GM21367 (cell line): ENCODE data around the gene FLYWCH1.

ENCODE experiments used
- ATAC-seq: cut with Tn5 transposase; IDR thresholded peaks from one replicate; pipeline ENCODE4 v1.9.1; 2021; ENCODE audit not compliant: unreplicated experiment

FLYWCH1 gene

DNA sequence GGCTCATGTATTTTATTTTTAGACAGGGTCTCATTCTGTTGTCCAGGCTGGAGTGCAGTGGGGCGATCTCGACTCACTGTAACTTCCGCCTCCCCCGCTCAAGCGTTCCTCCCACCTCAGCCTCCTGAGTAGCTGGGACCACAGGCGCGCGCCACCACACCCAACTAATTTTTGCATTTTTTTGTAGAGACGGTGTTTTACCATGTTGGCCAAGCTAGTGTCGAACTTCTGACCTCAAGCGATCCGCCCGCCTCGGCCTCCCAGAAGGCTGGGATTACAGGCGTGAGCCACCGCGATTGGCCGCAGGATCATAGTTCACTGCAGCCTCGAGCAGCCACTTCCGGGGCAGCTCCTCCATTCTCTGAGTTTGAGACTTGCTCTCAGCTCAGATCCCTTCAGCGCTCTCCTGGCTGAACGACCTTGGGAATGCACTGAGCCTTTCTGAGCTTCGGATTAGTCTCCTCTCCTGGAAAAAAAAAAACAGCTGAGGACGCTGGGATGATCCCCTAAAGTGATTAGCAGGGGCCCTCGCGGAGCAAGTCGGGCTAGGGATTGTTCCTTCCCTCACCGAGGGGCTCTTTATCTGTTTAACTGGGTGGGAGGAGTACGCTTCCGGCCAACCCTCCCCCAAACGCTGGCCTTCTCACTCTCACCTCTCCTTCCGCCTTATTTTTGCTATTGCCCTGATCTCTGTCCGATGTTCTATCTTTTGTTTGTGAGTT lies 69.6 kb downstream of the FLYWCH1 start:
- no peak for ATAC-seq

DNA sequence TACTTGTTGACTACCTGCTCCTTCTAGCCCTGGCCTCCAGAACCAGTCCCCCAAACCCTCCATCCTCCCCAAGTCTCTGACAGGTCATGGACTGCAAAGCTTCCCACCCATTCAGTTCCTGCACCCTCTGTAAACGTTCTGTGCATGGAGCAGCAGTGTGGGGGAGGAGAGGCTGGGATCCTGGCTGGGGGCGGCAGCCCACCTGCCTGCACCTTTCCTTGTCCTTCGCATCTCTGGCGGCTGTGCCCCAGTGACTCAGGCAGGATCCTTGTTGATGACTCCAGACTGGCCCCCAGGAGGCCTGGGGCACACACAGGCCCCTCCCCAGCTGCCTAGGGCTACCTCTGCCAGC lies 70.1 kb downstream of the FLYWCH1 start:
- ATAC-seq = no peak

DNA sequence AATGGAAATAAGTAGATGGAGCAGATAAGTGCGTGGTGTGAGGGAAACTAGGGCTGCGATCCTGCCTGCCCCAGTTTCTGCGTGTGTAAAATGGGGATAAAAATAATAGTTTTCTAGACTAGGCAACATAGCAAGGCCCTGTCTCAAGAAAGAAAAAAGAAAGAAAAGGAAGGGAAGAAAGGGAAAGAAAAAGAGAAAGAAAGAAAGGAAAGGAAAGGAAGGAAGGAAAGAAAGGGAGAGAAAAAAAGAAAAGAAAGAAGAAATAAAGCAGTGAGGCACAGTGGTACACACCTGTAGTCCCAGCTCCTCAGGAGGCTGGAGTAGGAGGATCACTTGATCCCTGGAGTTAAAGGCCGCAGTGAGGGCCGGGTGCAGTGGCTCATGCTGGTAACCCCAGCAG lies 70.7 kb downstream of the FLYWCH1 start:
- ATAC-seq = no peak

DNA sequence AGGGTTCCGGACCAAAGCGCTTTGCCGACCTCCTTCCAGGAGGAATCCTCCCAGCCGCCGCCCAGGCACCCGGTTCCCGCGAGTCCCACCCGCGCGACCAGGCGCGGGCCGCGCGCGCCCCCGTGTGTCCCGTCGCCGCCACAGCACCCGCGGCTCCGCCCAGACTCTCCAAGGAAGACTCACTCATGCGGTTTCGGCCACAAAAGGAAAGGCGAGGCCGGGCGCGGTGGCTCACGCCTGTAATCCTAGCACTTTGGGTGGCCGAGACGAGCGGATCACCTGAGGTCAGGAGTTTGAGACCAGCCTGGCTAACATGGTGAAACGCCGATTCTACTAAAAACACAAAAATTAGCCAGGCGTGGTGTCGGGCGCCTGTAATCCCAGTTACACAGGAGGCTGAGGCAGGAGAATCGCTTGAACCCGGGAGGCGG lies 72.0 kb downstream of the FLYWCH1 start:
- ATAC-seq = no peak

DNA sequence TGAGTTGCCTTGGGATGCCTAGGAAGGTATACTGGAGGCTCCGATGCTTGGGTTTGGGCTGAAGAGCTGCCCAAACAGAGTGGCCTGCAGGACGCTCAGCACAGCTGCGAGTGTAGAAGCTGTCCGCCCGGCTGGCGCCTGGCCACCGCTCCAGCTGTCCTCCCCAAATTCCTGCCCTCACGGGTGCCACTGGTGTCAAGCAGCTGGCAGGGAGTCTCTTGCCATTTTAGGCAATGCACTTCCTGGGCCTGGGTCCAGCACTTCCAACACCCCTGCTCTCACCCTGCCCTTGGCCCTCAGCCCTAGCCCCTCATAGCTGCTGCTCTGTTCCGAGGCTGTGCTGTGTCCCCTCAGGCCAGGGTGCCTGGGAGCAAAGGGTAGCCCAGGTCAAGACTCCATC lies 73.7 kb downstream of the FLYWCH1 start:
- ATAC-seq = no peak

DNA sequence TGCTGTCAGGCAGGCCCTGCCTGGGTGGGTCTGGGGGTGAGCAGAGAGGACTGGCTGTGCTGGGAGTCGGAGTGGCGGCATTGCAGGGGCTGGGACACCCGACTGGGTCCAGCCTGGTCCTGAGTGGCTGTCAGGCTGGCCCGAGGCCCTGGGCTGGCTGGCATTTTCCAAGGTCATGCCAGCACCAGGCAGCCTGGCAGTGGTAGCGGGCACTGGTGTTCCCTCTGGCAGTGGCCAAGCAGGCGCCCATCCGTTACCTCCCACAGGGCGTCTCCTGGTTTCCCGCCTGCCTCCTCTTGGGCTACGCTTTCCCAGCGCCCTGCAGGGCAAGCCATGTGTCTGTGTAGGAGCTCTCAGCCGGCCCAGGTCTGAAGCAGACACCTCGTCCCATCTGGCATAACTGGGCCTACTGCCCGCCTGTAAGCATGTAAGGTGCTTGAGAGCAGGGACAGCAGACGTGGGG lies 74.2 kb downstream of the FLYWCH1 start:
- ATAC-seq = no peak

DNA sequence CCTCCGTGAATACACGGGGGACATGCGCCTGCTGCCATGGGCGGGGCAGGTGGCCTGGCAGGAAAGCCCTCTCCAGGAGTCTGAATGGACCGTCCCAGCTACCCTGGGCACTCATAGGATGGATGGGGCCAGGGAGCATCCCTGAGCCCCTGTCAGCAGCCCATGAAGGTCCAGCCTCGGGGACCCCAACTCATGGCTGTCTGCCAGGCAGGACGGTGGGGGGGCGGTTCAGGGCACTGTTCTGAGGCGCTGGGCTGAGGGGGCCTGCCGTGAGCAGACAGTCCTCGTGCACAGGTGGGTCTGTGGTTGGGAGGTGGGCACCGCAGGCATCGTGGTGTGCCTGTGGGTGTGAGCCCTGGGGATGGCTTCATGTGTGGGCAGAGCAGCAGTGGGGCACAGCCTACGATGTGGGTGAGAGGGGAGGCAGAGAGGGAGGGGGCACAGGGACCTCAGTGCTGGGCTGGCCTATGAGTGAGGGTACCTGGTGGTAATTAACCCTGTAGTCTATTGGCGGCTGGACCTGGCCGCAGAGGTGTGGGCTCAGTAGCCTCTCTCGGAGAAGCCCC lies 75.0 kb downstream of the FLYWCH1 start:
- ATAC-seq = no peak

DNA sequence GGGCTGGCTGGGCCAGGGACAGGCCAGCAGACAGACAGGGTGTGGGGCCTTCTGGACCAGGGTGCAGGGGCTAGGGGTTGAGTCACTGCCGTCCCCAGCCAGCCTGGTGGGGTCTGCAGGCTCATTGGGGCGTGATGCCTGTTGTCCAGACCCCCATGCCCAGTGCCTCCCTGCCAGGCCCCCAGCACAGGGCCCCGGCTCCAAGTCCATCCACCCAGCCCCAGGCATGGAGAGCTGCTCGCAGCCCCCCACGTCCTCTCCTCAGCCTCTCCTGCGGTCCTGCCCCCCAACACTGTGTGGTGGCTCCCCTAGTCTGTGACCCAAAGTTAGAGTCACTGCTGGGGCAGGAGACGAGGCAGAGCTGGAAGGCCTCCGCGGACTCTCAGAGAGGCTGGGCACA lies 75.6 kb downstream of the FLYWCH1 start:
- ATAC-seq = no peak

DNA sequence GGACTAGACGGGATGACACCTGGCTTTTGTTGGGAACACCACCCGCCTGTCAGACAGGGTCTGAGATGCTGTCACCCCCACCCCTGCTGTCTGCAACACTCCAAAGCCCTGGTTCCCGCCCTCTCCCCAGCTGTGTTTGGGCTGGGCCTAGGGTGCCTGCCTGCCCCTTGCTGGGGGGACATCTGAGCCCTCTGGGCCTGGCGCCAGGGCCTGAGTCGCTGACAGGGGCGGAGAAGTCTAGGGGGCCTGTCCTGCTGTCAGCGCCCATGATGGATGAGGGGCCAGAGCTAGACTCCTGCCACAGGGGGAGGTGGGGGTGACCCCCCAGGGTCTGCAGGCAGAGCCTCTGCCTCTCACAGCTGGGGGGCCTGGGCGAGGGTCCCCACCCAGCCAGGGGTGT lies 76.1 kb downstream of the FLYWCH1 start:
- ATAC-seq = no peak

DNA sequence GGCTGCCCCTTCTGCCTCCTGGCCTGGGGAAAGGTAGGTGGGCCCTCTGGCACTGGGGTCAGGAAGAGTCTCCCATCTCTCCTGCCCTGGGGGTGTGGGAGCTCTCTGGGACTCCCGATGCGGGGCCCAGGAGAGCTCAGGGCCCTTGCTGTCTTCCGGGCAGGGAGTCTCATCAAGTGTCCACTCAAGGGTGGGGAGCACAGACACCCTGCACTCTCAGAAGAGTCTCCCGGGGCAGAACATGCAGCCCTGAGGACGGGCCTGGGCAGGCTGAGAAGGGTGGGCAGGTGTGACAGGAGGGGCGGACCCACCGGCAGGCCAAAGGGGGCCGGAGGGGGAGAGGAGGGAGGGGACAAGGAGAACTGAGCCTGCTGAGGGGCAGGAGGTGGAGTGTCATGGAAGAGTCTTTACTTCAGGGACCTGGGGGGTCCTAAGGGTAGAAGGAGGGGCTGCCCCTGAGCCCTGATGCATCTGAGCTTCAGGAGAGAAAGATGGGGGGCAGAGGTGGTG lies 76.9 kb downstream of the FLYWCH1 start:
- no peak for ATAC-seq

DNA sequence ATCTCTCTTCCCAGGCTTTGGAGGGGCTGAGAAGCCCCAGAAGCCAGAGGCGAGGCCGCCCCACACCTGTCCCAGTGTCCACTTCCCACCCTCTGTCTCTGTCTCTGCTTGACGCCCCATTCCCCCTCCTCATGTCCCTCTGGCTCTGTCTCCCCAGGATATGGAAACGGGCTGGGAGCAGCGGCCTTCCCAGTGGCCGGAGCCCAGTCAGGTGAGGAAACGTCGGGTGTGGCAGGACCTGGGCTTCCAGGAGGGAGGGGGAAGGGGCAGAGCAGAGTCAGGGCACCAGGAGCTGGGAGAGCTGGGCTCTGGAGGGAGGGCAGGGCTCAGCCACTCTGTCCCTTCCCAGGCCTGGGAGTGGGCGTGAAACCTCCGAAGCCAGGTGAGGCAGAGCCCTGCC lies 79.2 kb downstream of the FLYWCH1 start:
- ATAC-seq = no peak

DNA sequence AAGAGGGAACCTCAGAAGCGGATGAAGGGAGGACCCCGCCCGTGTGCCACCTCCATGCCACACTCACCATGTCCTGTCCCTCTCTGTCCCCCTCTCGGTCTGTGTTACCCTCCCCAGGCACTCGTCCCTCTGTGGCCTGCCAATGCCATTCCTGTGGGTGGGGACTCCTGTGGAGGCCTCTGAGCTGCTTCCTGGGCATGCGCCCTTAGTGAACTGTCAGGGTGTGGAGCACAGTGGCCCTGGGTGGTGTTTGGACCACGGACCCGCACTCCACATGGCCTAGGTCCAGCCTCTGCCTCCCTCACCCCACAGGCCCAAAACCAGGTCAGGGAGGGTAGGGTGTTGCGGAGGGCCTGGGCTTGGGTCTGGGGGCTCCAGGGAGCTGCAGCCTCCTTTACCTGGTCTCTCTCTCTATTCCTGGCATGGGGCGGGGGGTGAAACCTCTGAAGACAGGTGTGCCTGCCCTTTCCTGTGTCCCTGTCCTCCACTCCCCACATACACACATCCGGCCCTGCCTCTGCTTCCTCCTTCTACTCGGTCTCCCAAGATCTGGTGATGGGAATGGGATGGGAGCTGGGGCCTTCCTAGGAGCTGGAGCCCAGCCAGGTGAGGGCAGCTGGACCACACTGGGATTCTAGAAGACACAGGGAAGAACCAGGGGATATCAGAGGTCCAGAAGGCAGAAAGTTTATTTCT lies 80.0 kb downstream of the FLYWCH1 start:
- ATAC-seq = no peak

DNA sequence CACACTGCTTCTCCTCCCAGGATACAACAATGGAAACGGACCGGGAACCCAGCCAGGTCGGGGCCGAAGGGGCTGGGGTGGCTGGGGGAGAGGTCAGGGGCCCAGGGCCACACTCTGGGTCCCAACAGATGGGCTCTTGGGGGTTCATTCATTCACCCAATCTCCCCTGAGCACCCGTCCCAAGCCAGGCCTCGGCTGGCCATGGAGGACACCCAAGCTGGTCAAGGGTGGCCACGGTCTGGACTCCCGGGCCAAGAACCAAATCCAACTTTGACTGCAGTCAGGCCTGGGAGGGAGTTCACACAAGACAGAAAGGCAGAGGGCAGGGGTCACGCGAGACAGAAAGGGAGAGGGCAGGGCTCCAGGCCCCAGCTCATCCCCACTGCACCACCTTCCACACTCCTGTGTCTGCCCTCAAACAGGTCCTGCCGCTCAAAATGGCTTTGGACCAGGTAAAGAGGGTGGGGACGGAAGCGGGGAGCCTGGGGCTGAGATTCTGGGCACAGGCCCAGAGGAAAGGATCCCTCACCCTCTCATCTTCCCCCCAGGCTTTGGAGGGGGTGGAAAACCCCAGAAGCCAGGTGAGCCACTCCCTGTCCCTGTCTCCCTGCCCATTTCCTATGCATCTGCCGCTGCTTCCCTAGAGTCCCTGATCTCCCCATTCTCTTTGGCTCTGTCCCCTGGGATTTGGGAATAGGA lies 80.8 kb downstream of the FLYWCH1 start:
- ATAC-seq = no peak

DNA sequence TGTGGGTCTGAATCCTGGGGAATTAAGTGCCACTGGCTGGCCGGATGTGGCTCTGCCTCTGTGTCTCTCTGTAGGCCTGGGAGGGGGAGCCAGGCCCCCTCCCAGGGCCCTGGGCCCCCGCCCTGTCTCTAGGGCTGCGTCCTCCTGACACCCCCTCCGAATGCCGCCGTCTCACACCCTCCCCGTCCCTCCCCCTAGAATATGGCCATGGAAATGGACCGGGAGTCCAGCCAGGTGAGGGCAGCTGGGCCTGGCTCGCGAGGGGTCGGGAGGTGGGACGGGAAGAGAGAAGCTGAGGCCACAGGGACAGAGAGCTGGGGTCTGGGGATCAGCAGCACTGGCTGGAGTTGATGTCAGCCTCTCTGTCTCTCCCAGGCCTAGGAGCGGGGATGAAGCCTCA lies 84.6 kb downstream of the FLYWCH1 start:
- ATAC-seq = no peak

DNA sequence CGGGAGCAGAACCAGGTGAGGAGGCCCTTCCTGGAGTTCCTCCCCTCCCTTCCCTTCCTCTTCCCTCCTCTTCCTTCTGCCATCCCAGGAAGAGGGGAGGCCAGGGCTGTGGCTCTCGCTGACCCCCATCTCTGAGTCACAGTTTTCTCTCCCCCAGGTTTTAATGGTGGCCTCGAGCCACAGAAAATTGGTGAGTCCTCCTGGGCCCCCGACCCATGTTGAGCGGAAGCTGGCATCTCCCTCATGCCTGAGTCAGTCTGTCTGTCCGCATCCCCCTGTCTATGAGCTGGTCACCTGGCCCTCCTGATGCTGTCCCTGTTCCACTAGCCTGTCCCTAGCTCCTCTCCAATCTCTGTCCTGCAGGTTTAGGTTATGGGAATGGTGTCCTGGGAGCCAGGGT lies 88.2 kb downstream of the FLYWCH1 start:
- ATAC-seq = no peak

DNA sequence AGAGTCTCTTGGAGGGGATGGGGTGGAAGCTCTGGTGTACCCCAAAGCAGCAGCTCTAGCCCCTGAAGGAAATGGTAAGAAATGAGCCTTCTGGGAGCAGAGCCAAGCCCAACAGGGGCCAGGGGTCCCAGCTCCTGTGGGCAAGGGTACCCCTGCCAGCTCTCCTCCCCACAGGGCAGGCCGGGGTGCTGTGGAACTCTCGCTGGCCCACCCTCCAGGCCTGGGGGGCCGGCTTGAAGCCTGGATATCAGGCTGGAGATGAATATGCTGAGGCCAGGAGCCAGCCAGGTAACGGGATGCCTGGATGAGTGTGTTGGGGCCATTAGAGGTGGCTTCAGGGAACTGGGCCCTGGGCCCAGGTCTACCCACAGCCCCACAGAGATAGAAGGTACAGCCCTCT lies 88.8 kb downstream of the FLYWCH1 start:
- no peak for ATAC-seq
